Sigmoid colon (tissue), 4 donors: ENCODE results near the gene DNAH17.

Source experiments
- CTCF ChIP-seq, 4 experiments: fragments of 450-650 bp in 3 of 4; fragments of 200-600 bp in 1 of 4; IDR thresholded peaks; one replicate each; pipeline ENCODE4 v1.5.1; 2016 to 2019; ENCODE audit warnings: antibody characterized with exemption in 4 of 4, mild to moderate bottlenecking in 3 of 4, moderate library complexity in 2 of 4
- EP300 ChIP-seq, 4 donors: sonication (generic); formaldehyde crosslinking; IDR thresholded peaks; one replicate each; pipeline ENCODE4 v1.6.1; 2017; ENCODE audit warnings: antibody characterized with exemption in 4 of 4
- POLR2A ChIP-seq, 2 donors: fragments of 450-650 bp; IDR thresholded peaks; one replicate each; pipeline ENCODE4 v1.6.1; 2016; ENCODE audit warnings: antibody characterized with exemption in 2 of 2, mild to moderate bottlenecking in 2 of 2, moderate library complexity in 2 of 2
- POLR2AphosphoS5 ChIP-seq, 4 donors: sonication (generic); formaldehyde crosslinking; IDR thresholded peaks; one replicate each; pipeline ENCODE4 v1.6.1; 2017; ENCODE audit warnings: antibody characterized with exemption in 4 of 4

- TF ChIP-seq POLR2A (IDR thresholded peaks at IDR 0.05) (no peak), CTCF (IDR thresholded peaks at IDR 0.05) (no peak), EP300 (IDR thresholded peaks at IDR 0.05) (no peak), POLR2AphosphoS5 (IDR thresholded peaks at IDR 0.05) (no peak)
Measured at GRCh38 chr17:78472035-78472905, 104.9 kb downstream of the DNAH17 start.
